Measurements from ENCODE around the gene CCIN. TPM values are rescaled to one million over a fixed set of nuclear protein-coding genes. Genes with fewer than 3 reads are reported as not detected.

Gene CCIN
- total RNA-seq, 2 experiments from 2014 or later: not detected

DNA sequence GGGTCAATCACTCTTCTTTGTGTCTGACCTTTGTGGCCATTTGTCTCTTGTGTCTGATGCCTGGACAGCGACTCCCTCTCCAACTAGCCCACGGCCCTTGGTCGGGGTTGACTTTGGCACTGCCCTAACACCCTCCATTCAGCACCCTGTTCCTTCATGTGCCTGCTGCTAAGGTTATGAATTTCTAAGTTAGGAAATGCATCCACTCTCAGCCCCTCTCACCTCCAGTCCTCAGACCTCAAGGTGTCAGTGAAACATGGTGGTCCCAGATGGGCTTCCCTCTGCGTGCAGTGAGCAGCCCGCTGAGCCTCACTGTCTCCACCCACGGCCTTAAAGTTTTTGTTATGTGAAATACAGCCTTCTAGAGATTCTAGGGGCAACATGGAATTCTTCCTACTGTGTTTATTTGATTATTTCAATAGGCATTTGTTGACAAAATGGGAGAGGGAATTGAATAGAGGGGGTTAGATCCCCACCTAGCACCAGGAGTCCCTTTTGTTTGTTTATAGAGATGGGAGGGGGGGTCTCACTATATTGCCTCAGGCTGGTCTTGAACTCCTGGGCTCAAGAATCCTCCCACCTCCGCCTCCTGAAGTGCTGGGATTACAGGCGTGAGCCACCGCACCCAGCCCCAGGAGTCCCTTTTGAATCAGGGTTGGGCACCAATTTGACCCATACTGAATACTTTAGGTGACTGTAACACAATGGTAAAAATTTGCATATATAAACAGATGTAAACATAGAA, 34.3 kb upstream of the CCIN start:
- no peaks in the 10 kb centered on the region for H3K36me3 Mint-ChIP-seq
- CTCF ChIA-PET: interaction anchor here (0.7 to 3.3 kb wide), 2 partner anchors 32 kb away, joined by 3 to 15 read pairs; no protein-coding TSS in a partner anchor
- H3K9me3 Mint-ChIP-seq: no peaks in the 10 kb centered on the region
- no peaks in the 10 kb centered on the region for H3K27me3 Mint-ChIP-seq
- no peak for DNase-seq
- POLR2A ChIA-PET: interaction anchor here (0.6 kb wide), 1 partner anchor 29 kb away, joined by 3 read pairs; no protein-coding TSS in a partner anchor
- H3K27ac Mint-ChIP-seq: no peak overlapping the region
- intact Hi-C loops (cut with micrococcal nuclease): loop anchor here (5.0 kb wide), 1 partner anchor 98 kb away; the partner anchor contains the start of gene RECK
- peaks cover 31% of the 10 kb centered on the region for H3K4me1 Mint-ChIP-seq (ENCODE audit: low read depth)
- H3K4me3 Mint-ChIP-seq: no peak overlapping the region

DNA sequence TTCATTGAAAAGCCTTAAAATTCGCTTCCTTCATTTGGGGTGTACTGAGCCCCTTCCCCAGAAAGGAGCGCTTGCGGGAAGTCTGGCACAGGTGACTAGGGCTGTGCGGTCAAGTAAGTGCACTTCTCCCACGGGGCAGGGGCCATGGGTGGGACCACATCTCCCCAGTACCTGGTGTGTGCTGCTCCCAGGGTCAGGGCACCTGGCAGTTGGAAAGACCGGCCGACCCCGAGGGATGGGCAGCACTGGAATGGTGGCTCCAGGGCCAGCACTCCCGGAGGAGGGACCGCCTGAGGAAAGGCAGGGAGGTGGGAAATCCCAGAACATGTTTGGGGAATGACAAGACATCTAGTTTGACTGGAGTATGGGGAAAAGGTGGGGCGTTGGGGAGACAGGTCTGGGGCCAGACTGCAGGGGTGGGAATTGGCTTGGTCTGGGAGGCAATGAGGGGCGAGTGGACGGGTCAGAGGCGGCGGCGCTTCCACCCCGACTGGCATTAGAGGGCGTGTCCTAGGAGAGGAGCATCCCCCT, 33.4 kb upstream of the CCIN start:
- ChIA-PET CTCF (interaction anchor here (1.2 to 4.8 kb wide), 6 partner anchors 13 to 54 kb away, joined by 3 to 34 read pairs (median 6); no protein-coding TSS in a partner anchor), POLR2A (interaction anchor here (0.6 to 1.2 kb wide), 4 partner anchors 15 to 975 kb away, joined by 3 to 5 read pairs (median 4); partner anchors contain the start of gene CLTA)
- Mint-ChIP-seq H3K4me3 (peak overlapping the region; percentile 69), H3K27me3 (no peaks in the 10 kb centered on the region), H3K4me1 (ENCODE audit: low read depth) (peaks cover 39% of the 10 kb centered on the region), H3K36me3 (no peaks in the 10 kb centered on the region), H3K27ac (no peak overlapping the region), H3K9me3 (no peaks in the 10 kb centered on the region)
- DNase-seq: no peak
- intact Hi-C loops (cut with micrococcal nuclease): loop anchor here (1.0 to 5.0 kb wide), 4 partner anchors 16 to 99 kb away; partner anchors contain the start of gene RECK

DNA sequence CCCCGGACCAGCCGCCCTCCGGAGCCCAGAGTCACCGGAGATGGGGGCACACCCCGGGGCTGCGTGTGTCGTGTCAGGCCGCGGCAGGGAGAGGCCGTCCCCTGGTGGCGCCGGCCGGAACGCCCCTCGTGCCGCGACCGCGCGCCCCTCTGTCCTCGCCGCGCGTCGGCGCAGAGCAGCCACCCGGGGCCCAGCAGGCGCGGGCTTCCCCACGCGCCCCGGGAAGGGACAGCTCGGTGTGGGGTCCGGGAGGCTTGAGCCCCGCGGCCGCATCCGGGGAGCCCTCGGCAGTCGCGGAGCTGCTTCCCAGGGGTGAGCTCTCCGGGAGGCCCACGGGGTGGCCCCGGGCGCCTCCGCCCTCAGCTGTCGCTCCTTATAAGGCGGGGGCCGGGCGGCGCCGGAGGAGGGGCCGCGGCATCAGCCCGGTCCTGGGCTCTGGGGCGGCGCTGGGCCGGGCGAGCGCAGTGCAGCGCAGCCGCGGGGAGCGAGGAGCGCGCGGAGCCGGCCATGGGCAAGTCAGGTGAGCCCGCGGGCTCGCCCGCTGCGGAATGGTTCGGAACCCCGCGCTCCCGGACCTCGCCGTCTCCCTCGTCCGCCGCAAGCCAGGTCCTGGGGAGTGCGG, 32.8 kb upstream of the CCIN start, which contains the start of gene GLIPR2:
GLIPR2 (plus strand) TSS at position 462 of the 622 bp plus-strand sequence; CDS start at position 508, 46 bp downstream.
- ChIA-PET POLR2A (interaction anchor here (0.6 to 1.2 kb wide), 6 partner anchors 12 to 975 kb away, joined by 3 to 5 read pairs (median 4); partner anchors contain the start of gene CLTA), CTCF (interaction anchor here (1.2 to 4.8 kb wide), 6 partner anchors 12 to 53 kb away, joined by 3 to 34 read pairs (median 6); no protein-coding TSS in a partner anchor)
- DNase-seq: peak; percentile 84
- Mint-ChIP-seq H3K4me1 (ENCODE audit: low read depth) (peaks cover 45% of the 10 kb centered on the region), H3K27me3 (no peaks in the 10 kb centered on the region), H3K36me3 (no peaks in the 10 kb centered on the region), H3K4me3 (peak within 1 kb of the TSS; percentile 79), H3K27ac (peak within 1 kb of the TSS; percentile 48), H3K9me3 (no peaks in the 10 kb centered on the region)
- intact Hi-C loops (cut with micrococcal nuclease): loop anchor here (1.0 to 5.0 kb wide), 4 partner anchors 16 to 99 kb away; partner anchors contain the start of gene RECK

DNA sequence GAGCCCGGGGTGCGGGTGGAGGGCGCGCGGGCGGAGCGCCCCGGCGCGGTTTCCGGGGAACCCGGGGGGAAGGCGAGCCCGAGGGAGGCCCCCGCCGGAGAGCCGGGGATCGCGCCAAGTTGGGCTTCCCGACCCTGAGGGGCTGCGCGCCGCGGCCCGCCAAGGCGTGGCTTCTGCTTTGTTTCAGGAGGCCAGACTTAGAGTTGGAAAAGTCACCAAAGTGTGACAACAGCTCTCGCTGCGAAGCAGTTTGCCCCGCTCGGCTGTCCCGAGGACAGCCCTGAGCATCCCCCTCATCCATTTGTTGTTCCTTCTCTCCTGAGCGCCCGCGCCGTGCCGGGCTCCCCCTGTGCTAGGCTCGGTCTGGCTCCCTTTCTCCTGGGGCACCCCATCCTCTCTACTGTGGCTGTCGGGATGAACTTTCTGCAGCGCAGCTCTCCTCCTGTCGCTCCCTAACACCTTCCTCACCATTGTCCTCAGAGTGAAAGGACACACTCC, 32.2 kb upstream of the CCIN start:
- Mint-ChIP-seq H3K27ac (peak overlapping the region; percentile 48), H3K4me1 (ENCODE audit: low read depth) (peaks cover 51% of the 10 kb centered on the region), H3K36me3 (no peaks in the 10 kb centered on the region), H3K27me3 (no peaks in the 10 kb centered on the region), H3K9me3 (no peaks in the 10 kb centered on the region), H3K4me3 (peak overlapping the region; percentile 79)
- ChIA-PET POLR2A (interaction anchor here (0.8 to 1.2 kb wide), 6 partner anchors 12 to 54 kb away, joined by 3 to 4 read pairs (median 3); partner anchors contain the start of gene CLTA), CTCF (interaction anchor here (0.6 to 4.8 kb wide), 7 partner anchors 12 to 52 kb away, joined by 3 to 34 read pairs (median 6); no protein-coding TSS in a partner anchor)
- intact Hi-C loops (cut with micrococcal nuclease): loop anchor here (1.0 to 5.0 kb wide), 4 partner anchors 15 to 100 kb away; partner anchors contain the start of gene RECK
- DNase-seq: no peak

DNA sequence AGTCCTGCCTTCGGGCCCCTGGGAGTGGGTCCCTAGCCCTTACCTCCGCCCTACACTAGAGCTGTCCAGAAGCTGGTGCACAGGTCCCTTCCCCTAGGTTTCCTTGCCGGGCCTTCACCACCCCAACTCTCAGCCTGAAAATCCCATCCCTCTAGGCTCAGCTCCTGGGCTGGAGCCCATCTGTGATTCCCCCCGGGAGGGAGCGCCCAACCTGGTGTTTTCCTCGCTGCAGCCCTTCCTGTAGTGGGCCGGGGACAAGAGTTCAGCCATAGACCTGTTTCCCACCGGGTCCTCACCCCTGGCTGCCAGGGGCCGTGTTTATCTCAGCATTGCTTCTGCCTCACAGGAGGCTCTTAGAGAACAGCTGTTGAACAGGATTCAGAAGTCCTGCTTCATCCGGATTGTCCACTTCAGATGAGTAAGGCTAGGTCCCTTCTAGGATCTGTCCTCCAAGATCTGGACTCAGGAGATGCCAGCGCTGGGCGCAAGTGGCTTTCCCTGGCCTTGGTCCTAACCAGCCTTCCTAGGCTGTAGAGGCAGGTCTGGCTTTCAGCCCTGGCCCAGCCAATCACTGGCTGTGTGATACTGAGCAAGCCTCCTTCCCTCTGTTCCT, 31.7 kb upstream of the CCIN start:
- Mint-ChIP-seq H3K4me3 (peak overlapping the region; percentile 79), H3K9me3 (no peaks in the 10 kb centered on the region), H3K27me3 (no peaks in the 10 kb centered on the region), H3K36me3 (no peaks in the 10 kb centered on the region), H3K4me1 (ENCODE audit: low read depth) (peaks cover 56% of the 10 kb centered on the region), H3K27ac (peak overlapping the region; percentile 48)
- POLR2A ChIA-PET: interaction anchor here (0.8 to 1.1 kb wide), 4 partner anchors 11 to 29 kb away, joined by 3 read pairs; no protein-coding TSS in a partner anchor
- intact Hi-C loops (cut with micrococcal nuclease): loop anchor here (5.0 kb wide), 1 partner anchor 100 kb away; the partner anchor contains the start of gene RECK
- CTCF ChIA-PET: interaction anchor here (0.6 to 4.8 kb wide), 5 partner anchors 11 to 52 kb away, joined by 3 to 34 read pairs (median 7); no protein-coding TSS in a partner anchor
- no peak for DNase-seq

DNA sequence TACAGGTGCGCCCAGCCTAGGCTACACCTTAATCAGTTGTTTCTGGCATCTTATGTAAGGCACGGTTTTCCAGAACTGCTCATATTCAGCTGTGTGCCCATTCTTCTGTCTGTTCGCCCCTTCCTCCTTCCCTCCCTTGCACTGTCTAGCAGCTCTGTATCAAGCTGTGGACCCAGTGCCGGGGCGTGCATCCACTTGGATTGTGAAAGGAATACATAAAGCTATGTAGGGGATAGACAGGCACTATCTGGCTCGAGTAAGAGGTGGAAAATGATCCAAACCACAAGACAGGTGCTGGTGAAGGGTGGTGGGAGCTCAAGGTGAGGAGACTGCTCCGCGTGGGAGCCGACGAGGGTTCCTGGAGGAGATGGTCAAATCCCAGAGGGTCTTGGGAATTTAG, 30.7 kb upstream of the CCIN start:
- Mint-ChIP-seq H3K27me3 (no peaks in the 10 kb centered on the region), H3K36me3 (no peaks in the 10 kb centered on the region), H3K4me1 (ENCODE audit: low read depth) (peaks cover 66% of the 10 kb centered on the region), H3K4me3 (no peak overlapping the region), H3K9me3 (no peaks in the 10 kb centered on the region), H3K27ac (no peak overlapping the region)
- DNase-seq: no peak
- ChIA-PET CTCF (interaction anchor here (1.7 to 4.8 kb wide), 2 partner anchors 9 to 28 kb away, joined by 5 to 34 read pairs; no protein-coding TSS in a partner anchor), POLR2A (interaction anchor here (2.2 kb wide), 1 partner anchor 53 kb away, joined by 7 read pairs; the partner anchor contains the start of gene CLTA)
- intact Hi-C loops (cut with micrococcal nuclease): loop anchor here (5.0 kb wide), 1 partner anchor 101 kb away; the partner anchor contains the start of gene RECK

DNA sequence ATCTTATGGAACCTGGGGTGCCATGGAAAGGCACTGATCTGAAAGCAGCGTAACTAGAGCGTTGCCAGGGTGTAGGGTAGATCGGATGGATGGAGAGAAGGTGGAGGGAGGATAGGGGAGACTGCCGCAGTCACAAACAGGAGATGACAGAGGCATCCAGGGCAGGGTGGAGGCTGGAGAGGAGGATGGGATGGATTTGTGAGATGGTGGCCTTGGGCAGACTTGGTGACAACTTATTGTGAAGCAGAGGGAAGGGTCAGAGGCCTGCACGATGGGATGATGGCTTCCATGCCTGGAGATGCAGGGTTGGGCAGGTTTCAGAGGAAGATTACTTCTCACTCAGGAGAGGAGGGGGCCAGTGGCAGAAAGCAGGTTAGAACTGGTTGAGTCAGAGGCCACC, 30.3 kb upstream of the CCIN start:
- no peak overlapping the region for H3K27ac Mint-ChIP-seq
- H3K4me3 Mint-ChIP-seq: no peak overlapping the region
- ChIA-PET POLR2A (interaction anchor here (2.2 kb wide), 1 partner anchor 52 kb away, joined by 7 read pairs; the partner anchor contains the start of gene CLTA), CTCF (interaction anchor here (1.7 to 4.8 kb wide), 2 partner anchors 9 to 27 kb away, joined by 5 to 34 read pairs; no protein-coding TSS in a partner anchor)
- H3K4me1 Mint-ChIP-seq (ENCODE audit: low read depth): peaks cover 70% of the 10 kb centered on the region
- DNase-seq: no peak
- H3K36me3 Mint-ChIP-seq: no peaks in the 10 kb centered on the region
- H3K9me3 Mint-ChIP-seq: no peaks in the 10 kb centered on the region
- intact Hi-C loops (cut with micrococcal nuclease): loop anchor here (5.0 kb wide), 1 partner anchor 102 kb away; the partner anchor contains the start of gene RECK
- no peaks in the 10 kb centered on the region for H3K27me3 Mint-ChIP-seq

DNA sequence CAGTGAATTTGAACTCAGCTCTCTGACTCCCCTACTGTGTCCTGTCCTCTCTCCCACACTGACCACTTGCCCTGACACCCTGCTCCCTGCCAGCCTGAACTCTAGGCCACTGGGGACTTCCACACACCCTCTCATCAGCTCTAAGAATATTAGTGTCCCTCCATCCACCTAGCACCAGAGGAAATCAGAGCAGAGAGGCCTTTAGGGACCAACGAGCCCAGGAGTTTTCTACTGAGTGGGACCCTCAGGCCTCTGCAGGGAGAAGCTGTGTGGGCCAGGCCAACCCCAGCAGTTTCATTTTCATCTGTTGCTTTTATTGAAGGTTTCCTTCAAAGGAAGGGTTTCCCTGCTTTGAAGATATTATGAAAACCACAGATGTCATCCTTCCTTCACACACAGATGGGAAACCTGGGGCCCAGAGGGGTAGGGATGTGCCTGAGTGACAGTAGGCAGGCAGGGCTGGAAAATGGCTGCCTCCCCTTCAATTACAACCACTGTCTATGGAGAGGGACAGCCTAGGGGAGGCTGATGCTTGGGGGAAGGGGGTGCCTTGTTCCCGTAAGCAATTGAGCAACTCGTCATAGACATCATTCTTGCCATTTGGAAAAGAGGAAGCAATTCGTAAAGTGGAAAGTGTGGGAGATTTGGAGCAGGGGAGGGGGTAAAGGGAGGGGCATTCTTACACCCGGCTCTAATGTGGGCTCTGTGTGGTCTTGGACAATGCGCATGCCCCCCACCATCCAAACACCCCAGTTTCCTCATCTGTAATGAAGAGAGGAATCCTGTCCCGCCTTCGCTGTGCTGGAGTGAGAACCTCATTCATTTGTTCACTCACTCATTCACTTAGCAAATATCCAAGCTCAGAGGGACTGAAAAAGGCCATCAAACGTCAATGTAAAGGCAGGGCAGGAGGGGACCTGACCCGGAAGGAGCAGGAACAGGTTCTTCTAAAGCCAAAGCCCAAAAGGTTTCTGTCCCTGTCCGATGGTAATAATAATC, 28.8 kb upstream of the CCIN start:
- Mint-ChIP-seq H3K36me3 (peaks cover 3% of the 10 kb centered on the region), H3K4me3 (peak overlapping the region; percentile 57), H3K4me1 (ENCODE audit: low read depth) (peaks cover 85% of the 10 kb centered on the region), H3K27ac (peak overlapping the region; percentile 90), H3K9me3 (peaks cover 2% of the 10 kb centered on the region), H3K27me3 (no peaks in the 10 kb centered on the region)
- DNase-seq: peak; percentile 66
- intact Hi-C loops (cut with micrococcal nuclease): loop anchor here (1.0 kb wide), 1 partner anchor 26 kb away; no protein-coding TSS in a partner anchor
- ChIA-PET CTCF (interaction anchor here (0.6 to 4.8 kb wide), 6 partner anchors 9 to 37 kb away, joined by 3 to 34 read pairs (median 4); no protein-coding TSS in a partner anchor), POLR2A (interaction anchor here (1.0 to 2.2 kb wide), 3 partner anchors 8 to 51 kb away, joined by 4 to 7 read pairs (median 6); partner anchors contain the start of gene CLTA)

DNA sequence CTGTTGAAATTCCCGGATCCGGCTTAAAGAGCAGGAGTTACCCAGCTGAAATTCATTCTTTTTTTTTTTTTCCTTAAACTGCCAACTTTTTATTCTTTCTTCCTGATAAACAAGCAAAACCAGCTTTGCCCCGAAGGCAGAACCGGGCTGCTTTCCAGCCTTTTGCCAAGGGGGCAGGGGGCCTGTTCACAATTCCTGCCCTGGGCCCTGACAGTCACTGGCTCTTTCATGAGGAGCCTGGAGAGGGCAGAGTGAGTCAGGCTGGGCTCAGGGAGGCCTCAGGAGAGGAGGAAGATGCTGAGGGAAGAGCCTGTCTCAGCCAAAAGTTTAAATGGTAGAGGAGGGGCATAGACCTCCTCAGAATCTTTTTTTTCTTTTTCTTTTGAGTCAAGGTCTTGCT, 27.9 kb upstream of the CCIN start:
- intact Hi-C loops (cut with micrococcal nuclease): no loop called here
- Mint-ChIP-seq H3K27ac (no peak overlapping the region), H3K4me3 (no peak overlapping the region), H3K9me3 (peaks cover 11% of the 10 kb centered on the region), H3K27me3 (no peaks in the 10 kb centered on the region), H3K36me3 (peaks cover 11% of the 10 kb centered on the region), H3K4me1 (ENCODE audit: low read depth) (peaks cover 89% of the 10 kb centered on the region)
- ChIA-PET CTCF (interaction anchor here (0.6 to 2.4 kb wide), 4 partner anchors 8 to 38 kb away, joined by 3 to 6 read pairs (median 4); no protein-coding TSS in a partner anchor), POLR2A (interaction anchor here (1.0 kb wide), 1 partner anchor 10 kb away, joined by 4 read pairs; no protein-coding TSS in a partner anchor)
- DNase-seq: no peak
